DMS 273 (cell line): ENCODE results near the gene ITIH4.
"Not testable (repeated sequence)": the region's sequence is repeated elsewhere in the genome, so short reads cannot be mapped to it uniquely, and the experiment has no call there.

Source experiments
- DNase-seq: peaks from one replicate; lab custom pipeline; 2025; ENCODE audit not compliant: unreplicated experiment; lab: John Stamatoyannopoulos, UW

Gene ITIH4

GRCh38 chr3:52787246-52787645, 43.2 kb downstream of the ITIH4 start:
- no peak for DNase-seq

GRCh38 chr3:52786330-52787215, 43.9 kb downstream of the ITIH4 start:
- DNase-seq, result no peak

- no peak for DNase-seq
Observed at GRCh38 chr3:52784931-52785590, 45.4 kb downstream of the ITIH4 start.

- no peak for DNase-seq
Observed at GRCh38 chr3:52784021-52784621, 46.4 kb downstream of the ITIH4 start.

- no peak for DNase-seq
Observed at GRCh38 chr3:52783211-52783555, 47.3 kb downstream of the ITIH4 start.

- no peak for DNase-seq
Observed at GRCh38 chr3:52782412-52783210, 47.9 kb downstream of the ITIH4 start.

- no peak for DNase-seq
Observed at GRCh38 chr3:52781741-52782140, 48.7 kb downstream of the ITIH4 start.

- DNase-seq, result no peak
Observed at GRCh38 chr3:52779837-52780585, 50.5 kb downstream of the ITIH4 start.

- DNase-seq, result no peak
Observed at GRCh38 chr3:52779011-52779836, 51.2 kb downstream of the ITIH4 start.

- no peak for DNase-seq
Observed at GRCh38 chr3:52777959-52778805, 52.3 kb downstream of the ITIH4 start.

- DNase-seq, result no peak
Observed at GRCh38 chr3:52777127-52777958, 53.1 kb downstream of the ITIH4 start, which contains the start of gene ITIH1. TSS of gene ITIH1 (plus strand) at chr3:52777599. CDS start at chr3:52777616, 17 bp downstream.

- not testable (repeated sequence) for DNase-seq
Observed at GRCh38 chr3:52776486-52776885, 54.0 kb downstream of the ITIH4 start.

GRCh38 chr3:52775877-52776276, 54.6 kb downstream of the ITIH4 start:
- no peak for DNase-seq

- peak; percentile 26 for DNase-seq
Observed at GRCh38 chr3:52774901-52775864, 55.3 kb downstream of the ITIH4 start.

GRCh38 chr3:52774066-52774713, 56.3 kb downstream of the ITIH4 start:
- no peak for DNase-seq
